ENCODE data around the gene TSLP.

The TSLP gene

DNA sequence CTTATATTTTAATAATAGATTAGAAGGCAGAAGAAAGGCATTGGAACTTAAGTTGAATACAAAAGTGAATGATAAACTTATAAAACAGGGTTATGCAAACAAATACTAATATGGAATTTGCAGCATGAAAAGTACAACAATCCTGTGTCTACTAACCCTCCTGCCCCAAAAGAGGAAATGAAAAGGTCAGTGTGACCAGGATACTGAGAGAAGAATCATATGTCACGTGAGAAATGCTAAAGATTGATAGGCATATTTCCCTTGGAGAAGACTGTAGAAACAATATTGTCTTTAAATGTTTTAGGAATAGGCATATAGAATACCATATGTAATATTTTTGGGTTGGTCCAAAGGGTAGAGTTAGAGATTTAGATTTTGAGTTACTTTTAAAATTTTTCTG is 24.5 kb downstream of the TSLP start:
- TF ChIP-seq, protein P1, sequence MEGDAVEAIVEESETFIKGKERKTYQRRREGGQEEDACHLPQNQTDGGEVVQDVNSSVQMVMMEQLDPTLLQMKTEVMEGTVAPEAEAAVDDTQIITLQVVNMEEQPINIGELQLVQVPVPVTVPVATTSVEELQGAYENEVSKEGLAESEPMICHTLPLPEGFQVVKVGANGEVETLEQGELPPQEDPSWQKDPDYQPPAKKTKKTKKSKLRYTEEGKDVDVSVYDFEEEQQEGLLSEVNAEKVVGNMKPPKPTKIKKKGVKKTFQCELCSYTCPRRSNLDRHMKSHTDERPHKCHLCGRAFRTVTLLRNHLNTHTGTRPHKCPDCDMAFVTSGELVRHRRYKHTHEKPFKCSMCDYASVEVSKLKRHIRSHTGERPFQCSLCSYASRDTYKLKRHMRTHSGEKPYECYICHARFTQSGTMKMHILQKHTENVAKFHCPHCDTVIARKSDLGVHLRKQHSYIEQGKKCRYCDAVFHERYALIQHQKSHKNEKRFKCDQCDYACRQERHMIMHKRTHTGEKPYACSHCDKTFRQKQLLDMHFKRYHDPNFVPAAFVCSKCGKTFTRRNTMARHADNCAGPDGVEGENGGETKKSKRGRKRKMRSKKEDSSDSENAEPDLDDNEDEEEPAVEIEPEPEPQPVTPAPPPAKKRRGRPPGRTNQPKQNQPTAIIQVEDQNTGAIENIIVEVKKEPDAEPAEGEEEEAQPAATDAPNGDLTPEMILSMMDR (IDR thresholded peaks at IDR 0.05; ENCODE audit: insufficient read depth, low read depth, low read length, missing control alignments) = no peak
- no peak overlapping the region for H3K4me3 ChIP-seq (ENCODE audit: low read depth, low read length)
- no peak for DNase-seq (ENCODE audit: low read depth)

DNA sequence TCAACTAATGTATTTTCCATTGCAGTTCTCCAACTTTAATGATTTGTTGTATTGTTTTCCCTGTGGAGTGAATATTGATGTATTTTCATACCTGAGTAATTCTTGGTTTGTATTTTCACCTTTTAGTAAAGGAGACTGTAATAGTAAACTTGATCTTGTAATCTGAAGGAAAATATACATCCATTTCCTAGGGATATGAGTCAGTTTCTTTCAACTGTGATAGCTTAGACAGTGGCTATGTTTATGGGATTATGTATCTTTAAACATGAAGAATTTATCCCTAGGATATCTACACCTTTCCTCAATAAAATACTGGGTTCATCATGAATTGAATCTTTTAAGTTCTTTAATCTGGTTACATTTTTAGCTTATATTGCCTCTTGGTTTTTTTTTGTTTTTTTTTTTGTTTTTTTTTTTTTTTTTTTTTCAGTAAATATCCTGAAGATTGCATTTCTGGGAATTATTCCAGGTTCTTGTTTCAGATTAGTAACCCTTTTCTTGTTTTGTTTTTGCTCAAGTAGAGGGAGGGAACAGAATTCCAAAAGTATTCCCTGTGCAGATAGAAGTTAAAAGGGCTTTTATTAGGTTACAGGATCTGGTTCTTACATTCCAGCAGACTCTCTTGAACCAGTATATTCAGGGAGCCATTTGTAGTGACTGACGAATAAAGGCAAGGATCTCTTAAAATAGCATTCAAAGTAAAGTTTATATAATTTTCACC is 27.7 kb downstream of the TSLP start:
- TF ChIP-seq, protein P1 (IDR thresholded peaks at IDR 0.05; ENCODE audit: insufficient read depth, low read depth, low read length, missing control alignments) = no peak
- no peak overlapping the region for H3K4me3 ChIP-seq (ENCODE audit: low read depth, low read length)
- no peak for DNase-seq (ENCODE audit: low read depth)

DNA sequence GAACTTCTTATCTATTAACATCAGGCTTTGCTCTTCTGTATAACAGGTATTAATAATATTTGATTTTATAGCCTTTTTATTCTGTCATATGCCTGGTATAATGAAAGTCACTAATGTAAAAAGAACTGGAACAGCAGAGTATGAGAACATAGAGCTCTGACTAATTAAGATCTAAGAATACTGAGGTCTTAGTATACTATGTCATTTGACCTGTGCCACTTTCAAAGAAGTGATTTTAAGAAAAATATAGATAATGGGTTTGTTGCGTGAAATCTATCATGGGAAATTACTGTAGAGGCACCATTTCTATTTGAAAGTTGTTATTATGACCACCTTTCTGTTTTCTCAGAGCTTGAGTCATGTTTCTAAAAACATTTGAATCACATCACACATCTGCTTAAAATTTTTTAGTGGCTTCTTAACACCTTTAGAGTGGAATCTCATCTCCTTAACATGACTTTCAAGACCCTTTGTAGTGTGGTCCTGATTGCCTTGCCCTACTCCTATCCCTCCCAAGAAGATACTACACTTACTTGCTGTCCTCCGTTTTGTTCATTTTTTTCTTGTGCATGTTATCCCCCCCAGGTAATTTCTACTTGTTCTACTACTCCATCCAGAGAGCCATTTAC is 34.9 kb downstream of the TSLP start:
- TF ChIP-seq, protein P1 (IDR thresholded peaks at IDR 0.05; ENCODE audit: insufficient read depth, low read depth, low read length, missing control alignments) = no peak
- H3K4me3 ChIP-seq (ENCODE audit: low read depth, low read length) = no peak overlapping the region
- no peak for DNase-seq (ENCODE audit: low read depth)

DNA sequence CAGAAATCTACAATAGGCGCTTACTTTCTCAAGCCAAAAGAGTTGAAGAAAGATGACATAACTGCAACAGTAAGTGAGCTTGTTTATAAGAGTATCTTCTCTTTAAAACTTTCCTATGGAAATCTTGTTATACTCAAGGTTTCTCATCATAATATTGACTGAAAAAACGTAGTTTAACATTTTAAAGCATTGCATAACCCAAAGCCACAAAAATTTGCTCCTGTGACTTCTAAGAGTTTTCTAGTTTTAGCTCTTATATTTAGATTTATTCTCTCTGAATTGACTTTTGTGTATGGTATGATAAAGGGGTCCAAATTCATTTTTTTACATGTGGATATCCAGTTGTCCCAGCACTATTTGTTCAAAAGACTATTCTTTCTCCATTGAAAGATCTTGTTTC is 35.9 kb downstream of the TSLP start:
- DNase-seq (ENCODE audit: low read depth) = no peak
- TF ChIP-seq, protein P1 (IDR thresholded peaks at IDR 0.05; ENCODE audit: insufficient read depth, low read depth, low read length, missing control alignments) = no peak
- no peak overlapping the region for H3K4me3 ChIP-seq (ENCODE audit: low read depth, low read length)

DNA sequence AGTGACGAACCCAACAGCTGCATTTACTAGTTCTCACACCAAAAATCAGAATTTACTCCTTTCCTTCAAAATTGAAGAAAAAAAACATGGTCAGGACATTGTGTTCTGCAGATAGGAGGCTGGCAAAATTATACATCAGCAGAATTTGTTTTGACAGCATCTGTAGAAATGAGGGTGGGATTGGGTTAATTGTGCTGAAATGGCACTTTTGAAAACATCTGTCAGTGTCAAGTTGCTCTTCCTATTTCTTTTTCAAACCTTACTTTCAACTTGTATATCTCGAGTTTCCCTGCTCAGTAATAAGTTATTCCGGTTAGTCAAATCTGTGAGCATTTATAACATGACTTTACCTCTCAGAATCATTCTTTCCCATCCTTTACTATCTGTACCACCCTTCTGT is 40.4 kb downstream of the TSLP start:
- TF ChIP-seq, protein P1 (IDR thresholded peaks at IDR 0.05; ENCODE audit: insufficient read depth, low read depth, low read length, missing control alignments) = no peak
- no peak overlapping the region for H3K4me3 ChIP-seq (ENCODE audit: low read depth, low read length)
- no peak for DNase-seq (ENCODE audit: low read depth)

DNA sequence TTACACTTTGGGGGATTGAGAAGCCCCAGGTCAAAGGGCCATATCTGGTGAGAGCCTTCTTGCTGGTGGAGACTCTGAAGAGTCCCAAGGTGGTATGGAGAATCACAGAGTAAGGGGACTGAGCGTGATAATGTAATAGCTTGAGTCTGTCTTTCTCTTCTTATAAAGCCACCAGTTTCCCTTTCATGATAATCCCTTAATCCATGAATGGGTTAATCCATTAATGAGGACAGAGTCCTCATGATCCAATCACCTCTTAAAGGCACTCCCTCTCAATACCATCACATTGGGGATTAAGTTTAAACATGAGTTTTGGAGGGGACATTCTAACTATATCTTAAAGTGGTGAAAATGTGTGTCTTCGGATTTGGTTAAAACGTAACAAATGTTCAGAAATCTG is 42.2 kb downstream of the TSLP start:
- no peak for DNase-seq (ENCODE audit: low read depth)
- TF ChIP-seq, protein P1 (IDR thresholded peaks at IDR 0.05; ENCODE audit: insufficient read depth, low read depth, low read length, missing control alignments) = no peak
- H3K4me3 ChIP-seq (ENCODE audit: low read depth, low read length) = no peak overlapping the region
